Activated CD4-positive, alpha-beta T cell treated with anti-CD3 and anti-CD28 coated beads for 36 hours (primary cell): Measurements from ENCODE around the gene LCE7A. TPM values are rescaled to one million over a fixed set of nuclear protein-coding genes. Genes with fewer than 3 reads are reported as not detected.

Experiments
- ATAC-seq: fragments of 200-7000 bp; cut with Tn5 transposase; one replicate; pipeline ENCODE4 v1.10.0; 2021; ENCODE audit warnings: mild to moderate bottlenecking, moderate library complexity
- CTCF ChIA-PET: fragments of 350-600 bp; sonication (Branson Sonifier 250); formaldehyde crosslinking; loops from one replicate; lab custom pipeline; 2021; ENCODE audit warnings: antibody characterized with exemption; lab: Charles Lee
- POLR2A ChIA-PET: fragments of 350-600 bp; sonication (Branson Sonifier 250); formaldehyde crosslinking; loops from one replicate; lab custom pipeline; 2021; ENCODE audit warnings: antibody characterized with exemption, inconsistent platforms; lab: Charles Lee
- DNase-seq: peaks from one replicate; pipeline ENCODE4 v3.0.0-alpha.2; 2020
- H3K27ac Mint-ChIP-seq: one replicate; pipeline ENCODE4 v1.8.0; 2021; ENCODE audit warnings: mixed read lengths
- H3K27me3 Mint-ChIP-seq: one replicate; pipeline ENCODE4 v1.8.0; 2021; ENCODE audit warnings: mixed read lengths
- H3K36me3 Mint-ChIP-seq: one replicate; pipeline ENCODE4 v1.8.0; 2021; ENCODE audit warnings: low read depth, mixed read lengths
- H3K4me1 Mint-ChIP-seq: one replicate; pipeline ENCODE4 v1.8.0; 2021; ENCODE audit warnings: mixed read lengths
- H3K4me3 Mint-ChIP-seq: one replicate; pipeline ENCODE4 v1.8.0; 2021; ENCODE audit warnings: mild to moderate bottlenecking, moderate library complexity, mixed read lengths
- H3K9me3 Mint-ChIP-seq: one replicate; pipeline ENCODE4 v1.8.0; 2021; ENCODE audit warnings: low read depth, mixed read lengths
- intact Hi-C, 2 experiments: fragments of 100-400 bp; cut with DNase I in 1 of 2; cut with micrococcal nuclease in 1 of 2; formaldehyde crosslinking; loops; one replicate each; pipeline versions ENCODE4 v1.14.2 to v1.15.1; 2022 to 2024; cut with DNase I, micrococcal nuclease
- total RNA-seq, 2 experiments: library from RNA; stranded (reverse); gene quantifications; one replicate each; pipeline ENCODE4 v1.2.3, GENCODE V29; 2021

LCE7A gene
- total RNA-seq, 2 experiments from 2014 or later: not detected

GRCh38 chr1:152880316-152880715 is 20.5 kb downstream of the LCE7A start:
- Mint-ChIP-seq H3K9me3 (no peaks in the 10 kb centered on the region), H3K4me3 (no peak overlapping the region), H3K36me3 (no peaks in the 10 kb centered on the region), H3K27me3 (peaks cover 12% of the 10 kb centered on the region), H3K4me1 (no peaks in the 10 kb centered on the region), H3K27ac (no peak overlapping the region)
- DNase-seq (no peak), ATAC-seq (no peak)
- intact Hi-C loops: no loop called here
- ChIA-PET CTCF (no interaction called here), POLR2A (no interaction called here)

GRCh38 chr1:152880907-152881306 is 21.1 kb downstream of the LCE7A start:
- DNase-seq: peak; percentile 22
- ATAC-seq: peak; percentile 60
- no peaks in the 10 kb centered on the region for H3K9me3 Mint-ChIP-seq

GRCh38 chr1:152884085-152884484 is 24.3 kb downstream of the LCE7A start:
- no peaks in the 10 kb centered on the region for H3K9me3 Mint-ChIP-seq
- no peaks in the 10 kb centered on the region for H3K4me1 Mint-ChIP-seq
- H3K27ac Mint-ChIP-seq: no peak overlapping the region
- DNase-seq: no peak
- peaks cover 4% of the 10 kb centered on the region for H3K27me3 Mint-ChIP-seq
- ChIA-PET CTCF (interaction anchor here (0.5 to 1.1 kb wide), 2 partner anchors 9 to 18 kb away, joined by 3 to 4 read pairs; no protein-coding TSS in a partner anchor), POLR2A (no interaction called here)
- ATAC-seq: no peak
- H3K4me3 Mint-ChIP-seq: no peak overlapping the region
- H3K36me3 Mint-ChIP-seq: no peaks in the 10 kb centered on the region
- intact Hi-C loops: no loop called here

More at GRCh38 chr1:152880907-152881306, 21.1 kb downstream of the LCE7A start:
- intact Hi-C loops: no loop called here
- H3K27me3 Mint-ChIP-seq: peaks cover 10% of the 10 kb centered on the region
- no peak overlapping the region for H3K27ac Mint-ChIP-seq
- H3K4me1 Mint-ChIP-seq: no peaks in the 10 kb centered on the region
- H3K36me3 Mint-ChIP-seq: no peaks in the 10 kb centered on the region
- CTCF ChIA-PET: interaction anchor here (0.7 kb wide), 1 partner anchor 11 kb away, joined by 3 read pairs; no protein-coding TSS in a partner anchor
- H3K4me3 Mint-ChIP-seq: no peak overlapping the region
- POLR2A ChIA-PET: no interaction called here

GRCh38 chr1:152884506-152884905 is 24.7 kb downstream of the LCE7A start:
- ChIA-PET POLR2A (no interaction called here), CTCF (no interaction called here)
- DNase-seq (no peak), ATAC-seq (no peak)
- H3K4me1 Mint-ChIP-seq: no peaks in the 10 kb centered on the region
- intact Hi-C loops: no loop called here
- H3K36me3 Mint-ChIP-seq: no peaks in the 10 kb centered on the region
- peaks cover 4% of the 10 kb centered on the region for H3K27me3 Mint-ChIP-seq
- H3K27ac Mint-ChIP-seq: no peak overlapping the region
- H3K9me3 Mint-ChIP-seq: no peaks in the 10 kb centered on the region
- H3K4me3 Mint-ChIP-seq: no peak overlapping the region

- ChIA-PET CTCF (no interaction called here), POLR2A (no interaction called here)
- no peaks in the 10 kb centered on the region for H3K9me3 Mint-ChIP-seq
- H3K4me1 Mint-ChIP-seq: no peaks in the 10 kb centered on the region
- H3K36me3 Mint-ChIP-seq: no peaks in the 10 kb centered on the region
- ATAC-seq: no peak
- H3K4me3 Mint-ChIP-seq: no peak overlapping the region
- no peak overlapping the region for H3K27ac Mint-ChIP-seq
- DNase-seq: no peak
- intact Hi-C loops: no loop called here
- H3K27me3 Mint-ChIP-seq: peaks cover 6% of the 10 kb centered on the region
These were observed 25.3 kb downstream of the LCE7A start for GRCh38 chr1:152884966-152885624.

DNA sequence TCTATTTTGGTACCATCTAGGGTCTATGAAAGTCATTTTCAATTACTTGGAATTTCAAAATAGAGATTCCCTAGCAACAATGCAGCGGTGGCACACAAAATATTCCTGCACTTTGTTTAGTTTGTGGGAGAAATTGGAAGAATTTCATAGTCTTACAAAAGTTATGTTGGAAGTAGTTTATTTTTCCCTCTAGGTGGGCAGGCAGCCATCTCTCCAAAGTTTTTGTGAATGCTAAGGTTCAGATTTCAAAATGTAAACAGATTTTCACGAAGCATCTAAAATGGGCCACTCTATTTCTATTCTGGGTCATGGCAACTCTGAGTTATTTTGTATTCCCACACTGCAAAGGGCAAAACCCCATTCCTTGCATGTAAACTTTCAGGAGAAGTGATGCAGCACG is 26.3 kb downstream of the LCE7A start:
- Mint-ChIP-seq H3K4me3 (no peak overlapping the region), H3K36me3 (no peaks in the 10 kb centered on the region), H3K27me3 (peaks cover 8% of the 10 kb centered on the region), H3K27ac (no peak overlapping the region), H3K4me1 (no peaks in the 10 kb centered on the region), H3K9me3 (no peaks in the 10 kb centered on the region)
- DNase-seq (no peak), ATAC-seq (no peak)
- ChIA-PET POLR2A (no interaction called here), CTCF (no interaction called here)
- intact Hi-C loops: no loop called here

- no peaks in the 10 kb centered on the region for H3K4me1 Mint-ChIP-seq
- H3K4me3 Mint-ChIP-seq: no peak overlapping the region
- no peak overlapping the region for H3K27ac Mint-ChIP-seq
- ChIA-PET POLR2A (no interaction called here), CTCF (no interaction called here)
- H3K27me3 Mint-ChIP-seq: peaks cover 11% of the 10 kb centered on the region
- no peak for DNase-seq
- intact Hi-C loops: no loop called here
- ATAC-seq: no peak
- no peaks in the 10 kb centered on the region for H3K9me3 Mint-ChIP-seq
- no peaks in the 10 kb centered on the region for H3K36me3 Mint-ChIP-seq
These were observed 27.1 kb downstream of the LCE7A start for GRCh38 chr1:152886758-152887409.

DNA sequence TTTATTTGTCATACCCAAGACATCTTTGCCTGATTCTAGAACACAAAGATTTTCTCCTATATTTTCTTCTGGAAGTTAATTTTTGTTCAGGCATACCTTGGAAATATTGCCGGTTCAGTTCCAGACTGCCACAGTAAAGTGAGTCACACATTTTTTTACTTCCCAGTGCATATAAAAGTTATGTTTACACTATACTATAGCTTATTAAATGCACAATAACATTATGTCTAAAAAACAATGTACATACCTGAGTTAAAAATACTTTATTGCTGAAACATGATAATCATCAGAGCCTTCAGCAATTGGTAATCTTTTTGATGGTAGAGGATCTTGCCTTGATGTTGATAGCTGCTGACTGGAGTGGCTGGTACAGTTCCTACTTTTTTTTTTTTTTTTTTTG is 28.3 kb downstream of the LCE7A start:
- no peak for DNase-seq
- ChIA-PET CTCF (no interaction called here), POLR2A (no interaction called here)
- no peak overlapping the region for H3K27ac Mint-ChIP-seq
- peaks cover 11% of the 10 kb centered on the region for H3K27me3 Mint-ChIP-seq
- intact Hi-C loops: no loop called here
- no peak for ATAC-seq
- H3K9me3 Mint-ChIP-seq: no peaks in the 10 kb centered on the region
- H3K4me3 Mint-ChIP-seq: no peak overlapping the region
- no peaks in the 10 kb centered on the region for H3K4me1 Mint-ChIP-seq
- H3K36me3 Mint-ChIP-seq: no peaks in the 10 kb centered on the region

DNA sequence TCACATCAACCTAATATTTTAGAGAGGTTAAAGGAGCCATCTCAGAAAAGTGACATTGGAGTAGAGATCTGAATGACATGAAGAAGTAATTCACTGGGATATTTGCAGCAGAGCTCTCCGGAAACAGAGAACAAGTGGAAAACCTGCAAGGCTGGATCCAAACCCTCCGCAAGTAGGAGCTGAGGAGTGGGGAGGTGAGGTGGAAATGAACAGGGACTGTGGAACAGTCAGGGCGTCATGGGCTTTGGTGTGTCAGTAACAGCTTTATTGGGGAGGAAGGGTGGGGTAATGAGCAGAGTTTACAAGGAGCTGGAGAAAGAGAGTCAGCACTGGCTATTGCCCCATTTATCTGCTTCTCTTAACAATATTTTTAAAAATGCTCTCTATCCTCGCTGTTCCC is 39.2 kb downstream of the LCE7A start:
- Mint-ChIP-seq H3K36me3 (no peaks in the 10 kb centered on the region), H3K9me3 (no peaks in the 10 kb centered on the region), H3K4me1 (no peaks in the 10 kb centered on the region), H3K27me3 (peaks cover 23% of the 10 kb centered on the region), H3K4me3 (no peak overlapping the region), H3K27ac (no peak overlapping the region)
- DNase-seq (no peak), ATAC-seq (no peak)
- intact Hi-C loops: no loop called here
- ChIA-PET POLR2A (no interaction called here), CTCF (interaction anchor here (0.8 kb wide), 1 partner anchor 409 kb away, joined by 3 read pairs; no protein-coding TSS in a partner anchor)

DNA sequence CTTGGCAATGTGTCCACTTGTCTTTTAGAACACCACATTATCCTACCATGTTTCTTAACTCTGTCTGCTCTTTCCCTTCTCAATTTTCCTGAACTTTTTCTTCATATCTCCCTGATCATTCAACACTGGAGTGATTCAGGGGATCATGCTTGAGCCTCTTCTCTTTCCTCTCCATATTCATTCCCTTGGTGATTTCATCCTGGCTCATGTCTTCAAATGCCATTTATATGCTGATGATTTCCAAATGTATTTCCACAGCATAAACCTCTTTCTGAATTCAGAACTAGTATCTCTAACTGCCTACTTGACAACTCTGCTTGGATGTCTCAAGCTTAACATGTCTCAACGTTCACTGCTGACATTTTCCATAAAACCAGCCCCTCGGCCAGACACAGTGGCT is 40.1 kb downstream of the LCE7A start:
- DNase-seq (no peak), ATAC-seq (no peak)
- H3K27ac Mint-ChIP-seq: no peak overlapping the region
- intact Hi-C loops: no loop called here
- H3K4me1 Mint-ChIP-seq: no peaks in the 10 kb centered on the region
- H3K36me3 Mint-ChIP-seq: no peaks in the 10 kb centered on the region
- H3K4me3 Mint-ChIP-seq: no peak overlapping the region
- H3K27me3 Mint-ChIP-seq: peaks cover 19% of the 10 kb centered on the region
- CTCF ChIA-PET: no interaction called here
- POLR2A ChIA-PET: no interaction called here
- H3K9me3 Mint-ChIP-seq: no peaks in the 10 kb centered on the region

- ChIA-PET POLR2A (no interaction called here), CTCF (interaction anchor here (1.0 kb wide), 1 partner anchor 18 kb away, joined by 4 read pairs; no protein-coding TSS in a partner anchor)
- ATAC-seq (no peak), DNase-seq (no peak)
- H3K27ac Mint-ChIP-seq: no peak overlapping the region
- H3K4me1 Mint-ChIP-seq: no peaks in the 10 kb centered on the region
- H3K36me3 Mint-ChIP-seq: no peaks in the 10 kb centered on the region
- intact Hi-C loops: no loop called here
- H3K9me3 Mint-ChIP-seq: no peaks in the 10 kb centered on the region
- peaks cover 28% of the 10 kb centered on the region for H3K27me3 Mint-ChIP-seq
- H3K4me3 Mint-ChIP-seq: no peak overlapping the region
These were observed 41.8 kb downstream of the LCE7A start for GRCh38 chr1:152901631-152902030.

DNA sequence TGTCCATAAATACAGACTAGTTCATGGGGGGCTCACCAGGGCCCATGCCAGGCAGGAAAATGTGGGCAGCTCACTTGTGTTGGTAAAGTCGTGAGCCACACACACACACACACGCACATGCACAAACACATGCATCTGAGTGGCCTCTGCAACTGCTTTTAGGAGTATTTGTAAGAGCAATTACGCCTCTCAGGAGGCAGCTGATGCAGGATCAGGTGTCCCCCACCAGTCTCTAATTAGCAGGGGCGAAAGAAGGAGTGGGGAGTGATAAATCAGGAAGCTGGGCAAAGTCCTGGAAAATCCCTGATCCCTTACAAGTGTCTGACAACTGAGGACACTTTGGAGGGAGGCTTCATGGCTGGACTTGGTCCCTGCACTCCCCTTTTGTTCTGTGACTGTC is 42.8 kb downstream of the LCE7A start:
- Mint-ChIP-seq H3K27me3 (peaks cover 32% of the 10 kb centered on the region), H3K4me1 (peaks cover under 1% of the 10 kb centered on the region), H3K36me3 (no peaks in the 10 kb centered on the region), H3K27ac (no peak overlapping the region), H3K4me3 (no peak overlapping the region), H3K9me3 (no peaks in the 10 kb centered on the region)
- ChIA-PET POLR2A (no interaction called here), CTCF (no interaction called here)
- DNase-seq (no peak), ATAC-seq (no peak)
- intact Hi-C loops: no loop called here
